OCI-LY1 (cell line): Measurements from ENCODE around the gene SLC25A18.

Experiments used
- H2AFZ ChIP-seq: fragments of 200-600 bp; sonication (generic), shearing (Covaris generic); 2 replicates; pipeline ENCODE4 v1.6.0; 2014; ENCODE audit warnings: antibody characterized with exemption, mild to moderate bottlenecking, low read length
- H3F3A ChIP-seq: fragments of 200-600 bp; sonication (generic), shearing (Covaris generic); 2 replicates; pipeline ENCODE4 v1.6.0; 2014; ENCODE audit warnings: mild to moderate bottlenecking, antibody characterized with exemption, low read length, moderate library complexity; ENCODE audit not compliant: insufficient read depth
- H3K27ac ChIP-seq: fragments of 200-600 bp; sonication (generic); 2 replicates; pipeline ENCODE4 v1.5.1; 2014; ENCODE audit warnings: low read length, mixed run types, mild to moderate bottlenecking, low read depth; ENCODE audit not compliant: poor library complexity, severe bottlenecking
- H3K27me3 ChIP-seq: fragments of 200-600 bp; sonication (generic); 2 replicates; pipeline ENCODE4 v1.6.0; 2014; ENCODE audit warnings: antibody characterized with exemption, mild to moderate bottlenecking, low read length, moderate library complexity; ENCODE audit not compliant: insufficient read depth
- H3K36me3 ChIP-seq: fragments of 200-600 bp; sonication (generic); 2 replicates; pipeline ENCODE4 v1.6.1; 2014; ENCODE audit warnings: mild to moderate bottlenecking, antibody characterized with exemption, low read length, moderate library complexity, mixed read lengths; ENCODE audit not compliant: insufficient read depth
- H3K4me1 ChIP-seq: fragments of 200-600 bp; sonication (generic); 2 replicates; pipeline ENCODE4 v1.5.1; 2014; ENCODE audit warnings: mild to moderate bottlenecking, low read length, moderate library complexity; ENCODE audit not compliant: insufficient read depth, severe bottlenecking
- H3K4me2 ChIP-seq: fragments of 200-600 bp; sonication (generic), shearing (Covaris generic); 2 replicates; pipeline ENCODE4 v1.6.1; 2014; ENCODE audit warnings: low read length
- H3K4me3 ChIP-seq: fragments of 200-600 bp; sonication (generic); 2 replicates; pipeline ENCODE4 v1.5.1; 2014; ENCODE audit warnings: low read length, low read depth, mild to moderate bottlenecking, mixed read lengths; ENCODE audit not compliant: poor library complexity, severe bottlenecking
- H3K79me2 ChIP-seq: fragments of 200-600 bp; shearing (Covaris generic); 2 replicates; pipeline ENCODE4 v1.6.1; 2016; ENCODE audit warnings: mixed run types, low read length, mixed read lengths; ENCODE audit not compliant: insufficient read depth
- H3K9ac ChIP-seq: fragments of 200-600 bp; sonication (generic), shearing (Covaris generic); 2 replicates; pipeline ENCODE4 v1.6.1; 2014; ENCODE audit warnings: mild to moderate bottlenecking, low read length, mixed read lengths
- H3K9me2 ChIP-seq: fragments of 200-600 bp; sonication (generic), shearing (Covaris generic); 2 replicates; pipeline ENCODE4 v1.6.1; 2014; ENCODE audit warnings: low read depth, mild to moderate bottlenecking, low read length, mixed read lengths
- H3K9me3 ChIP-seq: fragments of 200-600 bp; shearing (Covaris generic); 2 replicates; pipeline ENCODE4 v1.6.1; 2014; ENCODE audit warnings: low read length, mixed read lengths
- H4K20me1 ChIP-seq: fragments of 200-600 bp; sonication (generic), shearing (Covaris generic); 2 replicates; pipeline ENCODE4 v1.6.0; 2016; ENCODE audit warnings: mild to moderate bottlenecking, low read length; ENCODE audit not compliant: insufficient read depth
- EZH2 ChIP-seq: fragments of 200-600 bp; sonication (generic), shearing (Covaris generic); IDR thresholded peaks from 2 replicates; pipeline ENCODE4 v1.8.0; 2017; ENCODE audit warnings: borderline replicate concordance, mixed run types, mild to moderate bottlenecking, antibody characterized with exemption, low read length, moderate library complexity, mixed read lengths
- TF ChIP-seq, protein P1 (sequence below): fragments of 200-600 bp; sonication (generic), shearing (Covaris generic); IDR thresholded peaks from 2 replicates; pipeline ENCODE4 v1.5.1; 2017; ENCODE audit warnings: mild to moderate bottlenecking, antibody characterized with exemption, low read length, moderate library complexity, mixed read lengths

The SLC25A18 gene

DNA sequence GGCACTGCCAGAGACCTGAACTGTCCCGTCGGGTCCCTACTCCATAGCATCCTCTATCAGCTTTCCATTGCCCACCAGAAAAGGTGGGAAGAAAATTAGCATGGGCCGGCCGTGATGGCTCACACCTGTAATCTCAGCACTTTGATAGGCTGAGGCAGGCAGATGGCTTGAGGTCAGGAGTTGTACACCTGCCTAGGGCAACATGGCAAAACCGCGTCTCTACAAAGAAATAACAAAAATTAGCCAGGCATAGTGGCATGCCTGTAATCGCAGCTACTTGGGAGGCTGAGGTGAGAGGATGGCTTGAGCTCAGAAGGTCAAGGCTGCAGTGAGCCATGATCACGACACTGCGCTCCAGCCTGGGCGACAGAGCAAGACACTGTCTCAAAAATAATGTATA, 3.5 kb downstream of the SLC25A18 start:
- Histone ChIP-seq H3F3A (no peaks in the 10 kb centered on the region), H3K9ac (no peak overlapping the region), H3K27ac (no peak overlapping the region), H3K4me1 (no peaks in the 10 kb centered on the region), H2AFZ (no peak overlapping the region), H3K4me3 (no peak overlapping the region), H4K20me1 (no peaks in the 10 kb centered on the region), H3K9me3 (no peaks in the 10 kb centered on the region), H3K27me3 (no peaks in the 10 kb centered on the region), H3K9me2 (no peaks in the 10 kb centered on the region), H3K4me2 (no peak overlapping the region), H3K36me3 (no peaks in the 10 kb centered on the region), H3K79me2 (no peaks in the 10 kb centered on the region)
- no peak for TF ChIP-seq EZH2
- TF ChIP-seq, protein P1, sequence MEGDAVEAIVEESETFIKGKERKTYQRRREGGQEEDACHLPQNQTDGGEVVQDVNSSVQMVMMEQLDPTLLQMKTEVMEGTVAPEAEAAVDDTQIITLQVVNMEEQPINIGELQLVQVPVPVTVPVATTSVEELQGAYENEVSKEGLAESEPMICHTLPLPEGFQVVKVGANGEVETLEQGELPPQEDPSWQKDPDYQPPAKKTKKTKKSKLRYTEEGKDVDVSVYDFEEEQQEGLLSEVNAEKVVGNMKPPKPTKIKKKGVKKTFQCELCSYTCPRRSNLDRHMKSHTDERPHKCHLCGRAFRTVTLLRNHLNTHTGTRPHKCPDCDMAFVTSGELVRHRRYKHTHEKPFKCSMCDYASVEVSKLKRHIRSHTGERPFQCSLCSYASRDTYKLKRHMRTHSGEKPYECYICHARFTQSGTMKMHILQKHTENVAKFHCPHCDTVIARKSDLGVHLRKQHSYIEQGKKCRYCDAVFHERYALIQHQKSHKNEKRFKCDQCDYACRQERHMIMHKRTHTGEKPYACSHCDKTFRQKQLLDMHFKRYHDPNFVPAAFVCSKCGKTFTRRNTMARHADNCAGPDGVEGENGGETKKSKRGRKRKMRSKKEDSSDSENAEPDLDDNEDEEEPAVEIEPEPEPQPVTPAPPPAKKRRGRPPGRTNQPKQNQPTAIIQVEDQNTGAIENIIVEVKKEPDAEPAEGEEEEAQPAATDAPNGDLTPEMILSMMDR: no peak

GRCh38 chr22:17569971-17570511, 6.7 kb downstream of the SLC25A18 start:
- no peak overlapping the region for H3K9ac ChIP-seq
- no peaks in the 10 kb centered on the region for H3K9me3 ChIP-seq
- H3K4me2 ChIP-seq: no peak overlapping the region
- H3K4me3 ChIP-seq: no peak overlapping the region
- H3K9me2 ChIP-seq: no peaks in the 10 kb centered on the region
- H3K27me3 ChIP-seq: no peaks in the 10 kb centered on the region
- no peaks in the 10 kb centered on the region for H3F3A ChIP-seq
- H3K79me2 ChIP-seq: no peaks in the 10 kb centered on the region
- H3K27ac ChIP-seq: no peak overlapping the region
- no peaks in the 10 kb centered on the region for H3K36me3 ChIP-seq
- H2AFZ ChIP-seq: no peak overlapping the region
- TF ChIP-seq, protein P1: no peak
- TF ChIP-seq EZH2: no peak
- no peaks in the 10 kb centered on the region for H4K20me1 ChIP-seq
- H3K4me1 ChIP-seq: no peaks in the 10 kb centered on the region

- no peaks in the 10 kb centered on the region for H4K20me1 ChIP-seq
- no peak overlapping the region for H3K9ac ChIP-seq
- H3K79me2 ChIP-seq: no peaks in the 10 kb centered on the region
- H2AFZ ChIP-seq: no peak overlapping the region
- no peaks in the 10 kb centered on the region for H3K9me3 ChIP-seq
- H3K27ac ChIP-seq: no peak overlapping the region
- H3K4me3 ChIP-seq: no peak overlapping the region
- no peaks in the 10 kb centered on the region for H3K36me3 ChIP-seq
- H3K4me1 ChIP-seq: no peaks in the 10 kb centered on the region
- no peak overlapping the region for H3K4me2 ChIP-seq
- H3K27me3 ChIP-seq: no peaks in the 10 kb centered on the region
- TF ChIP-seq EZH2: no peak
- TF ChIP-seq, protein P1: no peak
- H3K9me2 ChIP-seq: no peaks in the 10 kb centered on the region
- H3F3A ChIP-seq: no peaks in the 10 kb centered on the region
Observed at GRCh38 chr22:17570851-17571631, 7.7 kb downstream of the SLC25A18 start.
